Stimulated activated naive CD8-positive, alpha-beta T cell treated with anti-CD3 and anti-CD28 coated beads, Interleukin-15, Interleukin-2, amounts not matched to agents 100 ng/mL and 50 ng/mL, for 24 hours (primary cell): ENCODE results near the gene SKIL.

Source experiments
- H3K27ac Mint-ChIP-seq: one replicate; pipeline ENCODE4 v1.8.0; 2021; ENCODE audit warnings: mild to moderate bottlenecking, mixed read lengths
- H3K27me3 Mint-ChIP-seq: one replicate; pipeline ENCODE4 v1.8.0; 2021; ENCODE audit warnings: mixed read lengths
- H3K36me3 Mint-ChIP-seq: one replicate; pipeline ENCODE4 v1.8.0; 2021; ENCODE audit warnings: low read depth, mixed read lengths
- H3K4me1 Mint-ChIP-seq: one replicate; pipeline ENCODE4 v1.8.0; 2021; ENCODE audit warnings: low read depth, mixed read lengths
- H3K4me3 Mint-ChIP-seq: one replicate; pipeline ENCODE4 v1.8.0; 2021; ENCODE audit warnings: mild to moderate bottlenecking, mixed read lengths
- H3K9me3 Mint-ChIP-seq: one replicate; pipeline ENCODE4 v1.8.0; 2021; ENCODE audit warnings: mixed read lengths

The SKIL gene

DNA sequence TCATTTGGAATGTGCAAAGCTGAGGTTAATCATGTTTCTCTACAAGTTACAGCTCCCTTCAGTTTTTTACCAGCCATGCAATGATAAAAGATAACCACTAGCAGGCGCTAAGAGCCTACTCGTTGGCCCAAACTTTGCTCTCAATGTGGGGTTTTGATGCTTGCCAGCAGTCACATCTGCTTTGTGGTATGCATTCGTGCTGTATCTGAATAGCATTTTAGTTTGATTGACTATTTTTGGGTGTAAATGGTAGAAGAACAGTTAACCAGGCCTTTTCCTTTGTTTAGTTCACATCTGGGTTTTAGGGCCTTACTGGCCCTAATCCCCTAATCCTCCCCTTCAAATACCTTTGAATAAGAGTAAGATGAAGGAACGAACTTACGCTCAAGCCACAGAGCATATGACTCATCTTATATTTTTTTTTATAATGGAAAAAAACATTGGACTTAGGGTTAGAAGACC is 56.7 kb downstream of the SKIL start:
- Mint-ChIP-seq H3K4me1 (peaks cover 11% of the 10 kb centered on the region), H3K36me3 (no peaks in the 10 kb centered on the region), H3K4me3 (no peak overlapping the region), H3K27me3 (peaks cover 22% of the 10 kb centered on the region), H3K27ac (no peak overlapping the region), H3K9me3 (no peaks in the 10 kb centered on the region)

GRCh38 chr3:170417090-170417489 is 59.6 kb downstream of the SKIL start:
- Mint-ChIP-seq H3K36me3 (no peaks in the 10 kb centered on the region), H3K4me1 (peaks cover 12% of the 10 kb centered on the region), H3K27ac (no peak overlapping the region), H3K4me3 (no peak overlapping the region), H3K9me3 (no peaks in the 10 kb centered on the region), H3K27me3 (peaks cover 43% of the 10 kb centered on the region)

GRCh38 chr3:170418422-170419398 is 61.2 kb downstream of the SKIL start, which contains the start of gene CLDN11:
Gene CLDN11, plus strand, starts transcription at chr3:170418868. Its CDS starts 199 bp downstream, at chr3:170419067.
- Mint-ChIP-seq H3K9me3 (no peaks in the 10 kb centered on the region), H3K4me3 (peak within 1 kb of the TSS; percentile 79), H3K36me3 (no peaks in the 10 kb centered on the region), H3K4me1 (peaks cover 12% of the 10 kb centered on the region), H3K27ac (no peak within 1 kb of the TSS), H3K27me3 (peaks cover 43% of the 10 kb centered on the region)

- peaks cover 43% of the 10 kb centered on the region for H3K27me3 Mint-ChIP-seq
- no peaks in the 10 kb centered on the region for H3K36me3 Mint-ChIP-seq
- H3K27ac Mint-ChIP-seq, result no peak overlapping the region
- peaks cover 8% of the 10 kb centered on the region for H3K4me1 Mint-ChIP-seq
- no peaks in the 10 kb centered on the region for H3K9me3 Mint-ChIP-seq
- H3K4me3 Mint-ChIP-seq, result no peak overlapping the region
These were observed 62.1 kb downstream of the SKIL start for GRCh38 chr3:170419557-170420087.

DNA sequence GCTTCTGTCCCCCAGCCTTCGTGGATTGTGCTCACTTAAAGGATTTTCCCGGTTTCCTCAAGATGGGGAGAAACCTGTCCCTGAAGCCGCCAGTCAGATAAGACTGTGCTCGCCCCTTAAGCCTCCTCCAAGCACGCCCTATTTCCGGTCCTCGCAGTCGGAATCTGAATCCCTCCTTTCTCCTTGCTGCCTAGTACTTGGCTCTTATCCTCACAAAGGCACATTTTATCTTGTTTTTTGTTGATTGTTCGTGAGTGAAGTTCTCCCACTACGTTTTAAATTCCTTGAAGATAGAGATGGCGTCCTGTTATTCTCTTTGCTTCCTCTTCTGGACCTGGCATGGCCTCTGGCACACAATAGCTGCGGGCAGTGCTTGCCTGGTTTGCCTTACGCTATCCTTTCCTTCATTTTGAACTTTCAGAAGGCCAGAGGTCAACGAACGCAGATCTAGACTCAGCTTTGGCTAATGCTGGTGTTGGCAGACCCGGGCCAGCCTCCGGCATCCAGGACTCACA is 62.8 kb downstream of the SKIL start:
- Mint-ChIP-seq H3K9me3 (no peaks in the 10 kb centered on the region), H3K27me3 (peaks cover 43% of the 10 kb centered on the region), H3K4me3 (no peak overlapping the region), H3K4me1 (peaks cover 8% of the 10 kb centered on the region), H3K27ac (no peak overlapping the region), H3K36me3 (no peaks in the 10 kb centered on the region)

DNA sequence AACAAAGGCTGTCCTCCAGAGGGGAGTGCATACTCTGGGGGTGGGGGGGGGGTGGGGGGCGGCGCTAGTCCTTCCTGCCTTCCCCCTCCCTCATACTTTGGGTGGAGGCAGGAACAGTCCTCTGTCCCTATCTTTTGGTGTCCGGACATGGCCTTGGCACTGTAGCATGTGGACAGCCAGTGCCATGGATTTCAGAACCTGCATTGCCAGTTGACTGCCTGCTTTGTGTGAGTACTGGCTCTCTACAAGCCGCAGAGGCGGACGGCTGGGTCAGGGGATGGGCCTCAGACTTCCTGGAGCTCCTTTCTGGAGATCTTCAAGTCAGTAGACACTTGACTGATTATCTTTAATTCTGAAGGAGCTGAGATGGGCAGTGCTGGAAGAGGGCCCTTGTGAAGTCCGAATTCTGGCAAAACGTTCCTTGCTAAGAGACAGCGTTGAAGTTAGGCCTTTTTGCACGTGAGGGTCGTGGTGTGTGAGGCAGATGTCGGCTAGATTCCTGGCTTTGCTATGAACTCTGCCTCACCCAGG is 63.7 kb downstream of the SKIL start:
- peaks cover 43% of the 10 kb centered on the region for H3K27me3 Mint-ChIP-seq
- no peak overlapping the region for H3K27ac Mint-ChIP-seq
- H3K36me3 Mint-ChIP-seq, result no peaks in the 10 kb centered on the region

GRCh38 chr3:170421758-170422157 is 64.2 kb downstream of the SKIL start:
- Mint-ChIP-seq H3K4me3 (no peak overlapping the region), H3K27me3 (peaks cover 39% of the 10 kb centered on the region), H3K27ac (no peak overlapping the region)

More for the DNA sequence above, 63.7 kb downstream of the SKIL start:
- Mint-ChIP-seq H3K4me1 (peaks cover 8% of the 10 kb centered on the region), H3K4me3 (no peak overlapping the region), H3K9me3 (no peaks in the 10 kb centered on the region)

GRCh38 chr3:170423001-170423615 is 65.6 kb downstream of the SKIL start:
- peaks cover 9% of the 10 kb centered on the region for H3K4me1 Mint-ChIP-seq
- H3K27me3 Mint-ChIP-seq, result peaks cover 28% of the 10 kb centered on the region
- H3K27ac Mint-ChIP-seq, result no peak overlapping the region
- no peaks in the 10 kb centered on the region for H3K9me3 Mint-ChIP-seq
- no peaks in the 10 kb centered on the region for H3K36me3 Mint-ChIP-seq
- no peak overlapping the region for H3K4me3 Mint-ChIP-seq

More at GRCh38 chr3:170421758-170422157, 64.2 kb downstream of the SKIL start:
- Mint-ChIP-seq H3K4me1 (peaks cover 8% of the 10 kb centered on the region), H3K9me3 (no peaks in the 10 kb centered on the region), H3K36me3 (no peaks in the 10 kb centered on the region)

GRCh38 chr3:170424879-170425278 is 67.4 kb downstream of the SKIL start:
- Mint-ChIP-seq H3K27me3 (peaks cover 18% of the 10 kb centered on the region), H3K36me3 (no peaks in the 10 kb centered on the region), H3K27ac (no peak overlapping the region), H3K9me3 (no peaks in the 10 kb centered on the region), H3K4me1 (peaks cover 17% of the 10 kb centered on the region), H3K4me3 (no peak overlapping the region)

DNA sequence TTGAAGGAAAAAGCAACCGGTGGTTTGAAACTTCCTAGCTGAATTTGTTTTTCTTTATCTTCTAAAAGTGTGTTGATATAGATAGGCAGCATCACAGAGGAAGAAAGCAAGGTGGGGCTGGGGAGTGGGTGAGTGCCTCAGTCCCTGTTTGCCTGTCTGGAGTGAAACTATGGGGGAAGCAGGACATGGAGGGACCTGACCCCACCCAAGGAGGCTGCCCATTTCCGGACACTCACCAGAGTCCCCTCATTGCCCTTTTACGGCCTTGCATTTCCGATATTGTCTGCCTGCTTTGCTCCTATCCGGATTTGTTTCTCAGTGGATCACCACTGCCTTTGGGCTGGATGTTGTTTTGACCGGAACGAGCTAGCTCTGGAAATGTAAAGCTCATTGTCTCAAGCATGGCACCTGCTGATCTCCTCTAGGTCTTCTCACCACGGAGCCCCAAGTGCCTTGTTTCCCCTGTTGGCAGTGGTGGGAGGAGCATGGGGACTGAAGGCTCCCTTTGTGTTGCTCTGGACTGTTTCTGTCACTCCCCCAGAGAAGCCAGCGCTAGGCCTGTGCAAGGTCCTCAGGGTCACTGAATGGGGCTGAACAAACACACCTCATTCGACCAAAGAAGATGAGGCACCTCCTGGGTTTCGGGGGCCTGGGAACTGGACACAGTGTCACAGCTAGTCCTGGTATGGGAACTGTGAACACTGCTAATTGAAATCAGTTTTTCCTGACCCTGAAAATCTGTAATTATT is 68.2 kb downstream of the SKIL start:
- Mint-ChIP-seq H3K36me3 (no peaks in the 10 kb centered on the region), H3K27me3 (peaks cover 10% of the 10 kb centered on the region), H3K4me3 (no peak overlapping the region), H3K27ac (no peak overlapping the region), H3K9me3 (no peaks in the 10 kb centered on the region), H3K4me1 (peaks cover 17% of the 10 kb centered on the region)

DNA sequence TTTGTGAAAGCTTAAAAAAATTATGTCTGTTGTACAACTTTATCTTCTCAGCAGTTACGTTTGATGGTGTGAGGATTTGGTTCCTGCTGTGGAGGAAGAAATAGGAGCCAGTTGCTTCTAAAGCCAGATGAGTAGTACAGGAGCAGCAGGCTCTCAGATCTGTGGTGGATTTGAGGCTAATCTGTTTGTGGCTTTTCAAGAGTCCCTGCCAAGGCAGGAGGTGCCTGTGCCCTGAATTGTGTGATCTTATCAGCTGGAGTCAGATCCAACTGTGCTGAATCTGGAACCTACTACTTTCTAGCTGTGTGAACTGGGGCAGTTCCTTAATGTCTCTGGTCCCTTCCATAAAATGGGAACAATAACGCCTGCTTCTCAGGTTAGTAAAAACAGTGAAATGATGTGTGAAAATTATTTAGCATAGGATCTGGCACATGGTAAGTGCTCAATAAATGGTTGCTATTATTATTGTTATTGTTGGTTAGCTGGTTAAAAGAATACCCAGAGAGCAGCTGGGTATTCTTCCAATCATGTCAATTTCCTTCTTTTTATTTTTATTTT is 68.8 kb downstream of the SKIL start:
- H3K9me3 Mint-ChIP-seq, result no peaks in the 10 kb centered on the region

DNA sequence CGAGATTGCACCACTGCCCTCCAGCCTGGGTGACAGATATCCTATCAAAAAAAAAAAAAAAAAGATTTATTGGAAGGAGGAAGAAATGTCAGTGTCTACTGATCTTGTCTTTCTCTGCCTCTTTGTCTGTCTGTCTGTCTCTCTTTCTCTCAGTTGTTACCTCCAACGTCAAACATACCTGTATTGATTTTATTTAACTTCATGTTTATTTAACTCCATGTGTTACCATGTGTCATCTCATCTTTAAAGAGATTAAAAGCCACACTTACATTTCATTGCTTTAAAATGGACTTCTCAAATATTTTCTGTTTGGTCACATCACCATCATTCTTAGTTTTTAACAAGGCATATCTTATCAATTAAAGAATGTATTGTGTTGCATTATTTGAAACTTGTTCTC is 70.6 kb downstream of the SKIL start:
- Mint-ChIP-seq H3K9me3 (no peaks in the 10 kb centered on the region), H3K4me1 (peaks cover 17% of the 10 kb centered on the region), H3K27me3 (peaks cover 4% of the 10 kb centered on the region), H3K36me3 (no peaks in the 10 kb centered on the region), H3K4me3 (no peak overlapping the region), H3K27ac (no peak overlapping the region)

More for the DNA sequence above, 68.8 kb downstream of the SKIL start:
- Mint-ChIP-seq H3K27ac (no peak overlapping the region), H3K4me3 (no peak overlapping the region), H3K36me3 (no peaks in the 10 kb centered on the region), H3K4me1 (peaks cover 17% of the 10 kb centered on the region), H3K27me3 (peaks cover 8% of the 10 kb centered on the region)

- Mint-ChIP-seq H3K9me3 (no peaks in the 10 kb centered on the region), H3K27me3 (peaks cover 4% of the 10 kb centered on the region), H3K4me3 (no peak overlapping the region), H3K27ac (no peak overlapping the region), H3K4me1 (peaks cover 17% of the 10 kb centered on the region), H3K36me3 (no peaks in the 10 kb centered on the region)
These were observed 71.5 kb downstream of the SKIL start for GRCh38 chr3:170429050-170429449.

GRCh38 chr3:170431054-170431453 is 73.5 kb downstream of the SKIL start:
- Mint-ChIP-seq H3K36me3 (no peaks in the 10 kb centered on the region), H3K4me1 (peaks cover 17% of the 10 kb centered on the region), H3K27me3 (peaks cover 9% of the 10 kb centered on the region), H3K27ac (no peak overlapping the region), H3K4me3 (no peak overlapping the region), H3K9me3 (no peaks in the 10 kb centered on the region)
